ENCODE measurements around the gene ORC5.
"Not testable (repeated sequence)": the region's sequence is repeated elsewhere in the genome, so short reads cannot be mapped to it uniquely, and the experiment has no call there.

DNA sequence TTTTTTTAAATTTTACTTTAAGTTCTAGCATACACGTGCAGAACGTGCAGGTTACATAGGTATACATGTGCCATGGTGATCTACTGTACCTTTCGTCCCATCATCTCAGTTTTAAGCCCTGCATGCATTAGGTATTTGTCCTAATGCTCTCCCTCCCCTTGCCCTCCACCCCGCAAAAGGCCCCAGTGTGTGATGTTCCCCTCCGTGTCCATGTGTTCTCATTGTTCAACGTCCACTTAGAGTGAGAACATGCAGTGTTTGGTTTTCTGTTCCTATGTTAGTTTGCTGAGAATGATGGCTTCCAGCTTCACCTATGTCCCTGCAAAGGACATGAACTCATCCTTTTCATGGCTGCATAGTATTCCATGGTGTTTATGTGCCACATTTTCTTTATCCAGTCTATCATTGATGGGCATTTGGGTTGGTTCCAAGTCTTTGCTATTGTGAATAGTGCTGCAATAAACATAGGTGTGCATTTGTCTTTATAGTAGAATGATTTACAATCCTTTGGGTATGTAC is 30.2 kb downstream of the ORC5 start:
- not testable (repeated sequence) for TF ChIP-seq ZNF550 (CRISPR knock-in tag; IDR thresholded peaks at IDR 0.05; ENCODE audit: borderline replicate concordance); PRDM15 (CRISPR knock-in tag; IDR thresholded peaks at IDR 0.05); CHD2 (IDR thresholded peaks at IDR 0.05; ENCODE audit: low read depth, low read length); POLR2AphosphoS5 (IDR thresholded peaks at IDR 0.05; ENCODE audit: low read depth, low read length); PBX3 (CRISPR knock-in tag; IDR thresholded peaks at IDR 0.05; ENCODE audit: borderline replicate concordance); ZNF274 (CRISPR knock-in tag; IDR thresholded peaks at IDR 0.05); YY1 (IDR thresholded peaks at IDR 0.05; ENCODE audit: insufficient read depth, insufficient replicate concordance, low read depth, low read length); ZNF572 (CRISPR knock-in tag; IDR thresholded peaks at IDR 0.05); EP300 (IDR thresholded peaks at IDR 0.05; ENCODE audit: low read depth in 2 of 2, low read length in 2 of 2); EP300 (CRISPR knock-in tag; IDR thresholded peaks at IDR 0.05; ENCODE audit: borderline replicate concordance)
- TF ChIP-seq, protein P1, sequence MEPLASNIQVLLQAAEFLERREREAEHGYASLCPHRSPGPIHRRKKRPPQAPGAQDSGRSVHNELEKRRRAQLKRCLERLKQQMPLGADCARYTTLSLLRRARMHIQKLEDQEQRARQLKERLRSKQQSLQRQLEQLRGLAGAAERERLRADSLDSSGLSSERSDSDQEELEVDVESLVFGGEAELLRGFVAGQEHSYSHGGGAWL (CRISPR knock-in tag; IDR thresholded peaks at IDR 0.05): not testable (repeated sequence)

Data from HepG2 (cell line).